ENCODE measurements around the gene RBMS1. TPM values are rescaled to one million over a fixed set of nuclear protein-coding genes. Genes with fewer than 3 reads are reported as not detected.

Gene RBMS1
- polyA plus RNA-seq, 2 of the 4 experiments (the other 2 are of a cell fraction): 51.9 to 108 TPM

GRCh38 chr2:160325418-160325817 lies 168.2 kb downstream of the RBMS1 start:
- no peak for DNase-seq (ENCODE audit: low read depth in 1 of 2, low spot score in 1 of 2)
- peak overlapping the region in 1 of 2 experiments; percentile 31; a peak in 3 of 6 replicates for H3K27ac ChIP-seq
- ChIA-PET POLR2A (no interaction called here), CTCF (interaction anchor here (0.7 to 4.6 kb wide), 15 partner anchors 8 to 669 kb away, joined by 3 to 48 read pairs (median 5); no protein-coding TSS in a partner anchor)
- peaks cover 84% of the 10 kb centered on the region for H3K4me1 ChIP-seq
- no peaks in the 10 kb centered on the region for H3K9me3 ChIP-seq
- peak overlapping the region; percentile 18; the same call in 1 of the 3 replicates for H3K4me2 ChIP-seq
- TF ChIP-seq HDAC2 (IDR thresholded peaks at IDR 0.05) (no peak), HEYL (CRISPR knock-in tag; IDR thresholded peaks at IDR 0.05) (no peak), NPAS2 (CRISPR knock-in tag; IDR thresholded peaks at IDR 0.05; ENCODE audit: borderline replicate concordance) (no peak), KDM1A (IDR thresholded peaks at IDR 0.05; ENCODE audit: low read depth) (no peak), RAD21 (conservative IDR thresholded peaks at IDR 0.05 in 1 of 2, IDR thresholded peaks at IDR 0.05 in 1 of 2) (no peak), GATA3 (IDR thresholded peaks at IDR 0.05; ENCODE audit: borderline replicate concordance) (no peak), MYC (IDR thresholded peaks at IDR 0.05; ENCODE audit: borderline replicate concordance, low read length) (no peak), SMC3 (IDR thresholded peaks at IDR 0.05) (no peak)
- TF ChIP-seq, protein P1, sequence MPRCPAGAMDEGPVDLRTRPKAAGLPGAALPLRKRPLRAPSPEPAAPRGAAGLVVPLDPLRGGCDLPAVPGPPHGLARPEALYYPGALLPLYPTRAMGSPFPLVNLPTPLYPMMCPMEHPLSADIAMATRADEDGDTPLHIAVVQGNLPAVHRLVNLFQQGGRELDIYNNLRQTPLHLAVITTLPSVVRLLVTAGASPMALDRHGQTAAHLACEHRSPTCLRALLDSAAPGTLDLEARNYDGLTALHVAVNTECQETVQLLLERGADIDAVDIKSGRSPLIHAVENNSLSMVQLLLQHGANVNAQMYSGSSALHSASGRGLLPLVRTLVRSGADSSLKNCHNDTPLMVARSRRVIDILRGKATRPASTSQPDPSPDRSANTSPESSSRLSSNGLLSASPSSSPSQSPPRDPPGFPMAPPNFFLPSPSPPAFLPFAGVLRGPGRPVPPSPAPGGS (IDR thresholded peaks at IDR 0.05): no peak
- ATAC-seq: no peak
- FAIRE-seq: no peak
- no peak overlapping the region for H3K4me3 ChIP-seq
- 66% methylated on average over 2 of the region's 2 CpGs for WGBS (ENCODE audit: missing lambda C conversion rate)

DNA sequence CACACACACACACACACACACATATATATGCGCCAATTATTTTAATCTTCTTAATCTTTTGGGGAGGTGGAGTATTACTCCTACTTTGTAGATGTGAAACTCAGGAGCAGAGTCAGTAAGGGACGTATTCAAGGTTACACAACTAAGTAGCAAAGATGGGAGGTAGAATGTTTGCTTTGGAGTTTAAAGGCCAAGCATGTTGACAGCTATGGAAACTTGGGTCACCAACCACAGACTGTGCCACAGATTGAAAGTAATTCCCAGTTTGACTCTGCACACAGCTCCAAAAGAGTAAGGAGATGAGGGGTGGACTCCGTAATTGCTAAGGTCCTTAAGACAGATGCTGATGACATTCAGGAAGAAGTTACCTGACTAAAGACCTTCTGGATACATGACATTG lies 168.7 kb downstream of the RBMS1 start:
- no peak for ATAC-seq
- no peak for TF ChIP-seq HOXA7 (CRISPR knock-in tag; IDR thresholded peaks at IDR 0.05)
- TF ChIP-seq POLR2A (IDR thresholded peaks at IDR 0.05; ENCODE audit: low read length): no peak
- TF ChIP-seq MAZ (IDR thresholded peaks at IDR 0.05; ENCODE audit: borderline replicate concordance, low read depth, low read length): no peak
- no peak for TF ChIP-seq USF2 (IDR thresholded peaks at IDR 0.05)
- TF ChIP-seq HOXB5 (CRISPR knock-in tag; IDR thresholded peaks at IDR 0.05): no peak
- TF ChIP-seq ZNF302 (CRISPR knock-in tag; IDR thresholded peaks at IDR 0.05): no peak
- TF ChIP-seq CBX2 (IDR thresholded peaks at IDR 0.05; ENCODE audit: borderline replicate concordance, low read depth): no peak
- TF ChIP-seq, protein P2, sequence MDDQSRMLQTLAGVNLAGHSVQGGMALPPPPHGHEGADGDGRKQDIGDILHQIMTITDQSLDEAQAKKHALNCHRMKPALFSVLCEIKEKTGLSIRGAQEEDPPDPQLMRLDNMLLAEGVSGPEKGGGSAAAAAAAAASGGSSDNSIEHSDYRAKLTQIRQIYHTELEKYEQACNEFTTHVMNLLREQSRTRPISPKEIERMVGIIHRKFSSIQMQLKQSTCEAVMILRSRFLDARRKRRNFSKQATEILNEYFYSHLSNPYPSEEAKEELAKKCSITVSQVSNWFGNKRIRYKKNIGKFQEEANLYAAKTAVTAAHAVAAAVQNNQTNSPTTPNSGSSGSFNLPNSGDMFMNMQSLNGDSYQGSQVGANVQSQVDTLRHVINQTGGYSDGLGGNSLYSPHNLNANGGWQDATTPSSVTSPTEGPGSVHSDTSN (IDR thresholded peaks at IDR 0.05): no peak
- no peak for TF ChIP-seq HEYL (CRISPR knock-in tag; IDR thresholded peaks at IDR 0.05)
- no peak for TF ChIP-seq HDAC2 (IDR thresholded peaks at IDR 0.05)
- no peak for TF ChIP-seq ZFP36 (IDR thresholded peaks at IDR 0.05; ENCODE audit: borderline replicate concordance, partially characterized antibody)
- TF ChIP-seq HES2 (IDR thresholded peaks at IDR 0.05): no peak
- no peak for TF ChIP-seq SMC3 (IDR thresholded peaks at IDR 0.05)
- TF ChIP-seq, protein P3, sequence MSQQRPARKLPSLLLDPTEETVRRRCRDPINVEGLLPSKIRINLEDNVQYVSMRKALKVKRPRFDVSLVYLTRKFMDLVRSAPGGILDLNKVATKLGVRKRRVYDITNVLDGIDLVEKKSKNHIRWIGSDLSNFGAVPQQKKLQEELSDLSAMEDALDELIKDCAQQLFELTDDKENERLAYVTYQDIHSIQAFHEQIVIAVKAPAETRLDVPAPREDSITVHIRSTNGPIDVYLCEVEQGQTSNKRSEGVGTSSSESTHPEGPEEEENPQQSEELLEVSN (IDR thresholded peaks at IDR 0.05; ENCODE audit: borderline replicate concordance, low read depth): no peak
- TF ChIP-seq KDM1A (IDR thresholded peaks at IDR 0.05; ENCODE audit: low read depth): no peak
- TF ChIP-seq RCOR1 (IDR thresholded peaks at IDR 0.05; ENCODE audit: low read depth, low read length): no peak
- TF ChIP-seq PHF8 (IDR thresholded peaks at IDR 0.05; ENCODE audit: borderline replicate concordance, low read depth): no peak
- TF ChIP-seq NFE2L2 (conservative IDR thresholded peaks at IDR 0.05; ENCODE audit: low read length): no peak
- TF ChIP-seq EHMT2 (IDR thresholded peaks at IDR 0.05; ENCODE audit: low read depth): no peak
- Histone ChIP-seq H3K27ac (peak overlapping the region in 1 of 2 experiments; percentile 31; a peak in 3 of 6 replicates), H3K4me3 (no peak overlapping the region), H3K4me2 (peak overlapping the region; percentile 18), H3K9me3 (no peaks in the 10 kb centered on the region), H3K4me1 (peaks cover 89% of the 10 kb centered on the region)
- FAIRE-seq: no peak
- DNase-seq (ENCODE audit: low read depth in 1 of 2, low spot score in 1 of 2): no peak
- POLR2A ChIA-PET: no interaction called here
- CTCF ChIA-PET: interaction anchor here (0.7 to 4.6 kb wide), 27 partner anchors 8 to 669 kb away, joined by 3 to 48 read pairs (median 4); no protein-coding TSS in a partner anchor
- 76% methylated on average over 3 of the region's 3 CpGs for WGBS (ENCODE audit: missing lambda C conversion rate)
